ENCODE measurements around the gene MTG1.

DNA sequence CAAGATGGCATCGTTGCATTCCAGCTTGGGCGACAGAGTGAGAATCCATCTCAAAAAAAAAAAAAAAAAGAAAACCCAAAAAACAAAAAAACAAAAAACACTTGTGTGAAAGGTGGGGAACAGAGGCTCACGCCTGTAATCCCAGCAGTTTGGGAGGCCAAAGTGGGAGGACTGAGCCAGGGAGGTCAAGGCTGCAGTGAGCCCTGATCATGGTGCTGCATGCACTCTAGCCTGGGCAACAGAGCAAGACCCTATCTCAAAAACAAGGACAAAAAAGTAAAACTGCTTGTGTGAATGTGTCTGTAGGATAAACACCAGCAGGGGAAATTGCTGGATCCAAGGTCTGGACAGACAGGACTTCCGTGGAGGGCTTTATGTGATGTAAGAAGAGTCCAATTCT is 10.4 kb upstream of the MTG1 start:
- TF ChIP-seq, protein P1, sequence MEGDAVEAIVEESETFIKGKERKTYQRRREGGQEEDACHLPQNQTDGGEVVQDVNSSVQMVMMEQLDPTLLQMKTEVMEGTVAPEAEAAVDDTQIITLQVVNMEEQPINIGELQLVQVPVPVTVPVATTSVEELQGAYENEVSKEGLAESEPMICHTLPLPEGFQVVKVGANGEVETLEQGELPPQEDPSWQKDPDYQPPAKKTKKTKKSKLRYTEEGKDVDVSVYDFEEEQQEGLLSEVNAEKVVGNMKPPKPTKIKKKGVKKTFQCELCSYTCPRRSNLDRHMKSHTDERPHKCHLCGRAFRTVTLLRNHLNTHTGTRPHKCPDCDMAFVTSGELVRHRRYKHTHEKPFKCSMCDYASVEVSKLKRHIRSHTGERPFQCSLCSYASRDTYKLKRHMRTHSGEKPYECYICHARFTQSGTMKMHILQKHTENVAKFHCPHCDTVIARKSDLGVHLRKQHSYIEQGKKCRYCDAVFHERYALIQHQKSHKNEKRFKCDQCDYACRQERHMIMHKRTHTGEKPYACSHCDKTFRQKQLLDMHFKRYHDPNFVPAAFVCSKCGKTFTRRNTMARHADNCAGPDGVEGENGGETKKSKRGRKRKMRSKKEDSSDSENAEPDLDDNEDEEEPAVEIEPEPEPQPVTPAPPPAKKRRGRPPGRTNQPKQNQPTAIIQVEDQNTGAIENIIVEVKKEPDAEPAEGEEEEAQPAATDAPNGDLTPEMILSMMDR (IDR thresholded peaks at IDR 0.05) = no peak
- no peak for TF ChIP-seq POLR2A (IDR thresholded peaks at IDR 0.05)
